ENCODE data around the gene TK2. TPM values are rescaled to one million over a fixed set of nuclear protein-coding genes. Genes with fewer than 3 reads are reported as not detected.

The TK2 gene
- total RNA-seq = 22.5 and 25.3 TPM in 2 replicates

GRCh38 chr16:66549284-66550131 is at the start of gene TK2:
Gene TK2, minus strand, starts transcription at chr16:66550122. Its CDS starts 61 bp downstream, at chr16:66550061.

GRCh38 chr16:66578651-66579531 is 29.0 kb upstream of the TK2 start, which contains the start of gene CMTM2:
Gene CMTM2, plus strand, starts transcription at chr16:66579463. Its CDS starts 145 bp downstream, at chr16:66579608.

GRCh38 chr16:66566051-66566901 is 16.4 kb upstream of the TK2 start, which contains the start of gene CMTM1:
Gene CMTM1, plus strand, starts transcription at chr16:66566439. Its CDS starts 75 bp downstream, at chr16:66566514.

GRCh38 chr16:66552286-66553177 is 2.6 kb upstream of the TK2 start, which contains the start of gene CKLF:
Gene CKLF, plus strand, starts transcription at chr16:66552576. Its CDS starts 140 bp downstream, at chr16:66552716.

Other genes starting within 250 kb of the TK2 start
- gene CDH5, start 183.4 kb downstream of the TK2 start, total RNA-seq = 3.0 and 3.6 TPM in 2 replicates
- 2.6 TPM in 1 of 2 replicates, not detected in the other for gene BEAN1, start 122.8 kb downstream of the TK2 start, total RNA-seq
- gene CKLF, start 2.5 kb upstream of the TK2 start, total RNA-seq = 34.7 and 63.6 TPM in 2 replicates
- gene CMTM1, start 16.3 kb upstream of the TK2 start, total RNA-seq = 1.1 and 3.4 TPM in 2 replicates
- not detected in 2 replicates for gene CMTM2, start 29.3 kb upstream of the TK2 start, total RNA-seq
- 60.4 and 80.2 TPM in 2 replicates for gene CMTM3, start 54.6 kb upstream of the TK2 start, total RNA-seq
- gene CMTM4, start 146.6 kb upstream of the TK2 start, total RNA-seq = 15.0 and 19.4 TPM in 2 replicates
- gene DYNC1LI2, start 201.5 kb upstream of the TK2 start, total RNA-seq = 50.6 and 75.2 TPM in 2 replicates